WTC11 (cell line): ENCODE measurements around the gene PBOV1. TPM values are rescaled to one million over a fixed set of nuclear protein-coding genes. Genes with fewer than 3 reads are reported as not detected.

Experiments
- ATAC-seq: fragments of 200-7000 bp; cut with Tn5 transposase; 2 replicates; pipeline ENCODE4 v1.10.0; 2021; ENCODE audit warnings: mild to moderate bottlenecking, moderate library complexity
- CTCF ChIA-PET: fragments of 300-600 bp; sonication (Branson Sonifier 250); formaldehyde crosslinking; loops from one replicate; lab custom pipeline; 2021; ENCODE audit warnings: antibody characterized with exemption; lab: Charles Lee
- POLR2A ChIA-PET: fragments of 350-600 bp; sonication (Branson Sonifier 250); formaldehyde crosslinking; loops from one replicate; lab custom pipeline; 2021; ENCODE audit warnings: antibody characterized with exemption; lab: Charles Lee
- DNase-seq: peaks from one replicate; pipeline ENCODE4 v3.0.0; 2021; ENCODE audit warnings: low spot score
- H3K27ac Mint-ChIP-seq: 2 replicates; pipeline ENCODE4 v1.8.0; 2021; ENCODE audit warnings: mixed read lengths
- H3K27me3 Mint-ChIP-seq: 2 replicates; pipeline ENCODE4 v1.8.0; 2021; ENCODE audit warnings: low read depth, mild to moderate bottlenecking, moderate library complexity, mixed read lengths
- H3K36me3 Mint-ChIP-seq: 2 replicates; pipeline ENCODE4 v1.8.0; 2021; ENCODE audit warnings: mixed read lengths
- H3K4me1 Mint-ChIP-seq: 2 replicates; pipeline ENCODE4 v1.8.0; 2022; ENCODE audit warnings: mixed read lengths
- H3K4me3 Mint-ChIP-seq: 2 replicates; pipeline ENCODE4 v1.8.0; 2021; ENCODE audit warnings: mild to moderate bottlenecking, moderate library complexity, mixed read lengths
- H3K9me3 Mint-ChIP-seq: 2 replicates; pipeline ENCODE4 v1.8.0; 2021; ENCODE audit warnings: mixed read lengths
- FOXJ3 ChIP-seq: sonication (generic); formaldehyde crosslinking; IDR thresholded peaks from 2 replicates; pipeline ENCODE4 v1.9.0; 2021; ENCODE audit warnings: missing genetic modification reagents, mild to moderate bottlenecking, borderline replicate concordance
- GTF2I ChIP-seq: fragments of 250-450 bp; sonication (Bioruptor Pico); conservative IDR thresholded peaks from 2 replicates; pipeline ENCODE4 v1.4.0; 2021; ENCODE audit warnings: mild to moderate bottlenecking
- KAT7 ChIP-seq: sonication (generic); formaldehyde crosslinking; IDR thresholded peaks from 2 replicates; pipeline ENCODE4 v1.8.1; 2023; ENCODE audit warnings: missing genetic modification reagents, mild to moderate bottlenecking, borderline replicate concordance
- NFE2L1 ChIP-seq: sonication (generic); formaldehyde crosslinking; IDR thresholded peaks from 2 replicates; pipeline ENCODE4 v1.8.1; 2023; ENCODE audit warnings: missing genetic modification reagents
- NFYB ChIP-seq: sonication (generic); formaldehyde crosslinking; conservative IDR thresholded peaks from 2 replicates; pipeline ENCODE4 v1.8.0; 2022; ENCODE audit warnings: low read depth, missing genetic modification reagents
- TEAD4 ChIP-seq: sonication (generic); formaldehyde crosslinking; IDR thresholded peaks from 2 replicates; pipeline ENCODE4 v1.8.0; 2022; ENCODE audit warnings: mild to moderate bottlenecking, missing genetic modification reagents
- ZNF232 ChIP-seq: sonication (generic); formaldehyde crosslinking; IDR thresholded peaks from 2 replicates; pipeline ENCODE4 v1.8.0; 2022; ENCODE audit warnings: mild to moderate bottlenecking, missing genetic modification reagents
- total RNA-seq: library from RNA; stranded (reverse); gene quantifications from 3 replicates; pipeline ENCODE4 v1.2.3, GENCODE V29; 2021
- TF ChIP-seq, protein P1 (sequence below): sonication (generic); formaldehyde crosslinking; IDR thresholded peaks from 2 replicates; pipeline ENCODE4 v1.8.1; 2022; ENCODE audit warnings: low read depth, missing genetic modification reagents, borderline replicate concordance
- TF ChIP-seq, protein P2 (sequence below): sonication (generic); formaldehyde crosslinking; IDR thresholded peaks from 2 replicates; pipeline ENCODE4 v1.8.0; 2023; ENCODE audit warnings: missing genetic modification reagents, mild to moderate bottlenecking, borderline replicate concordance
- TF ChIP-seq, protein P3 (sequence below): sonication (generic); formaldehyde crosslinking; IDR thresholded peaks from 2 replicates; pipeline ENCODE4 v1.8.1; 2023; ENCODE audit warnings: mild to moderate bottlenecking, missing genetic modification reagents, moderate library complexity
- TF ChIP-seq, protein P4 (sequence below): fragments of 200-600 bp; IDR thresholded peaks from 2 replicates; pipeline ENCODE4 v1.8.0; 2022; ENCODE audit warnings: antibody characterized with exemption
- TF ChIP-seq, protein P5 (sequence below): sonication (generic); formaldehyde crosslinking; IDR thresholded peaks from 2 replicates; pipeline ENCODE4 v1.8.0; 2022; ENCODE audit warnings: mild to moderate bottlenecking, missing genetic modification reagents
- TF ChIP-seq, protein P6 (sequence below): sonication (generic); formaldehyde crosslinking; IDR thresholded peaks from 2 replicates; pipeline ENCODE4 v1.8.1; 2022; ENCODE audit warnings: mild to moderate bottlenecking, moderate library complexity, missing genetic modification reagents
- TF ChIP-seq, protein P7 (sequence below): sonication (generic); formaldehyde crosslinking; IDR thresholded peaks from 2 replicates; pipeline ENCODE4 v1.8.1; 2022; ENCODE audit warnings: low read depth, mild to moderate bottlenecking, moderate library complexity, missing genetic modification reagents, borderline replicate concordance
- TF ChIP-seq, protein P8 (sequence below): sonication (generic); formaldehyde crosslinking; IDR thresholded peaks from 2 replicates; pipeline ENCODE4 v1.8.1; 2023; ENCODE audit warnings: mild to moderate bottlenecking, missing genetic modification reagents, borderline replicate concordance
- TF ChIP-seq, protein P9 (sequence below): fragments of 250-450 bp; sonication (Bioruptor Pico); IDR thresholded peaks from 2 replicates; pipeline ENCODE4 v1.9.0; 2021; ENCODE audit warnings: mild to moderate bottlenecking

PBOV1 gene
- total RNA-seq, 1 experiment from 2014 or later: not detected

DNA sequence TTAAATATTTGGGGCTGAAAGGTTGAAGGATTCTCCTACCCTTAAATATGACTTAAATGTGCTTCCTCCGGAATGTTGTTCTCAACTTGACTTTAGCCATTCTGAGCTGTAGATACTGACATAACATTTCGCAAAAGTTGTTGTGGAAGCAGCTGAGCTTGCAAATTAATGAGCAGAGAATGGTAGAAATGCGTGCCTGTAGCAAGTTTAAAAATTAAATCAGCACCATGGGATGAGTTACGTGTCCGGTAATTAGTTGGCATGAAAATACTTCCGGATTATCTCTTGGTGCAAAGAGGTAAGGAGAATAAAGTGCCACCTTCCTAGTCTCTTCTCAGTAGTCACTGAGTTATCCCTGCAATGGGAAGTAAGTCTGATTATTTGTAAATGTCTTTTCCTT, 23.6 kb upstream of the PBOV1 start (continued):
- TF ChIP-seq, protein P1, sequence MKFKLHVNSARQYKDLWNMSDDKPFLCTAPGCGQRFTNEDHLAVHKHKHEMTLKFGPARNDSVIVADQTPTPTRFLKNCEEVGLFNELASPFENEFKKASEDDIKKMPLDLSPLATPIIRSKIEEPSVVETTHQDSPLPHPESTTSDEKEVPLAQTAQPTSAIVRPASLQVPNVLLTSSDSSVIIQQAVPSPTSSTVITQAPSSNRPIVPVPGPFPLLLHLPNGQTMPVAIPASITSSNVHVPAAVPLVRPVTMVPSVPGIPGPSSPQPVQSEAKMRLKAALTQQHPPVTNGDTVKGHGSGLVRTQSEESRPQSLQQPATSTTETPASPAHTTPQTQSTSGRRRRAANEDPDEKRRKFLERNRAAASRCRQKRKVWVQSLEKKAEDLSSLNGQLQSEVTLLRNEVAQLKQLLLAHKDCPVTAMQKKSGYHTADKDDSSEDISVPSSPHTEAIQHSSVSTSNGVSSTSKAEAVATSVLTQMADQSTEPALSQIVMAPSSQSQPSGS: no peak
- TF ChIP-seq, protein P2, sequence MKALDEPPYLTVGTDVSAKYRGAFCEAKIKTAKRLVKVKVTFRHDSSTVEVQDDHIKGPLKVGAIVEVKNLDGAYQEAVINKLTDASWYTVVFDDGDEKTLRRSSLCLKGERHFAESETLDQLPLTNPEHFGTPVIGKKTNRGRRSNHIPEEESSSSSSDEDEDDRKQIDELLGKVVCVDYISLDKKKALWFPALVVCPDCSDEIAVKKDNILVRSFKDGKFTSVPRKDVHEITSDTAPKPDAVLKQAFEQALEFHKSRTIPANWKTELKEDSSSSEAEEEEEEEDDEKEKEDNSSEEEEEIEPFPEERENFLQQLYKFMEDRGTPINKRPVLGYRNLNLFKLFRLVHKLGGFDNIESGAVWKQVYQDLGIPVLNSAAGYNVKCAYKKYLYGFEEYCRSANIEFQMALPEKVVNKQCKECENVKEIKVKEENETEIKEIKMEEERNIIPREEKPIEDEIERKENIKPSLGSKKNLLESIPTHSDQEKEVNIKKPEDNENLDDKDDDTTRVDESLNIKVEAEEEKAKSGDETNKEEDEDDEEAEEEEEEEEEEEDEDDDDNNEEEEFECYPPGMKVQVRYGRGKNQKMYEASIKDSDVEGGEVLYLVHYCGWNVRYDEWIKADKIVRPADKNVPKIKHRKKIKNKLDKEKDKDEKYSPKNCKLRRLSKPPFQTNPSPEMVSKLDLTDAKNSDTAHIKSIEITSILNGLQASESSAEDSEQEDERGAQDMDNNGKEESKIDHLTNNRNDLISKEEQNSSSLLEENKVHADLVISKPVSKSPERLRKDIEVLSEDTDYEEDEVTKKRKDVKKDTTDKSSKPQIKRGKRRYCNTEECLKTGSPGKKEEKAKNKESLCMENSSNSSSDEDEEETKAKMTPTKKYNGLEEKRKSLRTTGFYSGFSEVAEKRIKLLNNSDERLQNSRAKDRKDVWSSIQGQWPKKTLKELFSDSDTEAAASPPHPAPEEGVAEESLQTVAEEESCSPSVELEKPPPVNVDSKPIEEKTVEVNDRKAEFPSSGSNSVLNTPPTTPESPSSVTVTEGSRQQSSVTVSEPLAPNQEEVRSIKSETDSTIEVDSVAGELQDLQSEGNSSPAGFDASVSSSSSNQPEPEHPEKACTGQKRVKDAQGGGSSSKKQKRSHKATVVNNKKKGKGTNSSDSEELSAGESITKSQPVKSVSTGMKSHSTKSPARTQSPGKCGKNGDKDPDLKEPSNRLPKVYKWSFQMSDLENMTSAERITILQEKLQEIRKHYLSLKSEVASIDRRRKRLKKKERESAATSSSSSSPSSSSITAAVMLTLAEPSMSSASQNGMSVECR (CRISPR knock-in tag): no peak
- no peak for TF ChIP-seq GTF2I
- no peak for TF ChIP-seq FOXJ3 (CRISPR knock-in tag)
- no peak for TF ChIP-seq KAT7
- TF ChIP-seq, protein P3, sequence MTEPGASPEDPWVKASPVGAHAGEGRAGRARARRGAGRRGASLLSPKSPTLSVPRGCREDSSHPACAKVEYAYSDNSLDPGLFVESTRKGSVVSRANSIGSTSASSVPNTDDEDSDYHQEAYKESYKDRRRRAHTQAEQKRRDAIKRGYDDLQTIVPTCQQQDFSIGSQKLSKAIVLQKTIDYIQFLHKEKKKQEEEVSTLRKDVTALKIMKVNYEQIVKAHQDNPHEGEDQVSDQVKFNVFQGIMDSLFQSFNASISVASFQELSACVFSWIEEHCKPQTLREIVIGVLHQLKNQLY (CRISPR knock-in tag): no peak

DNA sequence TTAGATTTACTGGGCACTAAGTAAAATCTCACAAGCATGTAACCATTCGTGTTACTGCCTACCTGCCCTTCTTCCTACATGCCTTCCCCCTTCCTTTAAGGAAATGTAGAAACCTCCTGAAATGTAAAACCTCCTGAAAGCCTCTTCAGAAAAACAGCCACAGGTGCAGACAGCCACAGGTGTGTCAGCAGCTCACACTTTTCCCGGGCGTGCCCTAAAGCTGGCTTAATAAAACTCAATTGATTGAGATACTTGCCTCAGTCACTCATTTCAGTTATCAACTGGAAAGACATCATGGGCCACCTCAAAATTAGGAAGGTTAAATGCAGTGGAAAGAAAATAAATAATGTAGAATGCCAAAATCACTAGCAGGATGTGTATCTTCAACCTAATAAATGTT, 23.1 kb upstream of the PBOV1 start:
- CTCF ChIA-PET: interaction anchor here (0.9 kb wide), 1 partner anchor 30 kb away, joined by 3 read pairs; no protein-coding TSS in a partner anchor
- DNase-seq: no peak
- Mint-ChIP-seq H3K4me1 (peaks cover 25% of the 10 kb centered on the region), H3K27me3 (no peaks in the 10 kb centered on the region), H3K9me3 (no peaks in the 10 kb centered on the region), H3K36me3 (no peaks in the 10 kb centered on the region), H3K4me3 (no peak overlapping the region), H3K27ac (peak overlapping the region; percentile 4; the same call in 1 of the 2 replicates)
- POLR2A ChIA-PET: no interaction called here
- no peak for ATAC-seq
- TF ChIP-seq, protein P4, sequence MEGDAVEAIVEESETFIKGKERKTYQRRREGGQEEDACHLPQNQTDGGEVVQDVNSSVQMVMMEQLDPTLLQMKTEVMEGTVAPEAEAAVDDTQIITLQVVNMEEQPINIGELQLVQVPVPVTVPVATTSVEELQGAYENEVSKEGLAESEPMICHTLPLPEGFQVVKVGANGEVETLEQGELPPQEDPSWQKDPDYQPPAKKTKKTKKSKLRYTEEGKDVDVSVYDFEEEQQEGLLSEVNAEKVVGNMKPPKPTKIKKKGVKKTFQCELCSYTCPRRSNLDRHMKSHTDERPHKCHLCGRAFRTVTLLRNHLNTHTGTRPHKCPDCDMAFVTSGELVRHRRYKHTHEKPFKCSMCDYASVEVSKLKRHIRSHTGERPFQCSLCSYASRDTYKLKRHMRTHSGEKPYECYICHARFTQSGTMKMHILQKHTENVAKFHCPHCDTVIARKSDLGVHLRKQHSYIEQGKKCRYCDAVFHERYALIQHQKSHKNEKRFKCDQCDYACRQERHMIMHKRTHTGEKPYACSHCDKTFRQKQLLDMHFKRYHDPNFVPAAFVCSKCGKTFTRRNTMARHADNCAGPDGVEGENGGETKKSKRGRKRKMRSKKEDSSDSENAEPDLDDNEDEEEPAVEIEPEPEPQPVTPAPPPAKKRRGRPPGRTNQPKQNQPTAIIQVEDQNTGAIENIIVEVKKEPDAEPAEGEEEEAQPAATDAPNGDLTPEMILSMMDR: no peak
- TF ChIP-seq, protein P5, sequence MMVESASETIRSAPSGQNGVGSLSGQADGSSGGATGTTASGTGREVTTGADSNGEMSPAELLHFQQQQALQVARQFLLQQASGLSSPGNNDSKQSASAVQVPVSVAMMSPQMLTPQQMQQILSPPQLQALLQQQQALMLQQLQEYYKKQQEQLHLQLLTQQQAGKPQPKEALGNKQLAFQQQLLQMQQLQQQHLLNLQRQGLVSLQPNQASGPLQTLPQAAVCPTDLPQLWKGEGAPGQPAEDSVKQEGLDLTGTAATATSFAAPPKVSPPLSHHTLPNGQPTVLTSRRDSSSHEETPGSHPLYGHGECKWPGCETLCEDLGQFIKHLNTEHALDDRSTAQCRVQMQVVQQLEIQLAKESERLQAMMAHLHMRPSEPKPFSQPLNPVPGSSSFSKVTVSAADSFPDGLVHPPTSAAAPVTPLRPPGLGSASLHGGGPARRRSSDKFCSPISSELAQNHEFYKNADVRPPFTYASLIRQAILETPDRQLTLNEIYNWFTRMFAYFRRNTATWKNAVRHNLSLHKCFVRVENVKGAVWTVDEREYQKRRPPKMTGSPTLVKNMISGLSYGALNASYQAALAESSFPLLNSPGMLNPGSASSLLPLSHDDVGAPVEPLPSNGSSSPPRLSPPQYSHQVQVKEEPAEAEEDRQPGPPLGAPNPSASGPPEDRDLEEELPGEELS: no peak
- TF ChIP-seq ZNF232 (no peak), TEAD4 (CRISPR knock-in tag) (no peak), NFYB (CRISPR knock-in tag) (no peak), NFE2L1 (CRISPR knock-in tag) (no peak)
- TF ChIP-seq, protein P6, sequence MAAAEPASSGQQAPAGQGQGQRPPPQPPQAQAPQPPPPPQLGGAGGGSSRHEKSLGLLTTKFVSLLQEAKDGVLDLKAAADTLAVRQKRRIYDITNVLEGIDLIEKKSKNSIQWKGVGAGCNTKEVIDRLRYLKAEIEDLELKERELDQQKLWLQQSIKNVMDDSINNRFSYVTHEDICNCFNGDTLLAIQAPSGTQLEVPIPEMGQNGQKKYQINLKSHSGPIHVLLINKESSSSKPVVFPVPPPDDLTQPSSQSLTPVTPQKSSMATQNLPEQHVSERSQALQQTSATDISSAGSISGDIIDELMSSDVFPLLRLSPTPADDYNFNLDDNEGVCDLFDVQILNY: no peak
- TF ChIP-seq, protein P7, sequence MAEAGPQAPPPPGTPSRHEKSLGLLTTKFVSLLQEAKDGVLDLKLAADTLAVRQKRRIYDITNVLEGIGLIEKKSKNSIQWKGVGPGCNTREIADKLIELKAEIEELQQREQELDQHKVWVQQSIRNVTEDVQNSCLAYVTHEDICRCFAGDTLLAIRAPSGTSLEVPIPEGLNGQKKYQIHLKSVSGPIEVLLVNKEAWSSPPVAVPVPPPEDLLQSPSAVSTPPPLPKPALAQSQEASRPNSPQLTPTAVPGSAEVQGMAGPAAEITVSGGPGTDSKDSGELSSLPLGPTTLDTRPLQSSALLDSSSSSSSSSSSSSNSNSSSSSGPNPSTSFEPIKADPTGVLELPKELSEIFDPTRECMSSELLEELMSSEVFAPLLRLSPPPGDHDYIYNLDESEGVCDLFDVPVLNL (CRISPR knock-in tag): no peak
- TF ChIP-seq, protein P8, sequence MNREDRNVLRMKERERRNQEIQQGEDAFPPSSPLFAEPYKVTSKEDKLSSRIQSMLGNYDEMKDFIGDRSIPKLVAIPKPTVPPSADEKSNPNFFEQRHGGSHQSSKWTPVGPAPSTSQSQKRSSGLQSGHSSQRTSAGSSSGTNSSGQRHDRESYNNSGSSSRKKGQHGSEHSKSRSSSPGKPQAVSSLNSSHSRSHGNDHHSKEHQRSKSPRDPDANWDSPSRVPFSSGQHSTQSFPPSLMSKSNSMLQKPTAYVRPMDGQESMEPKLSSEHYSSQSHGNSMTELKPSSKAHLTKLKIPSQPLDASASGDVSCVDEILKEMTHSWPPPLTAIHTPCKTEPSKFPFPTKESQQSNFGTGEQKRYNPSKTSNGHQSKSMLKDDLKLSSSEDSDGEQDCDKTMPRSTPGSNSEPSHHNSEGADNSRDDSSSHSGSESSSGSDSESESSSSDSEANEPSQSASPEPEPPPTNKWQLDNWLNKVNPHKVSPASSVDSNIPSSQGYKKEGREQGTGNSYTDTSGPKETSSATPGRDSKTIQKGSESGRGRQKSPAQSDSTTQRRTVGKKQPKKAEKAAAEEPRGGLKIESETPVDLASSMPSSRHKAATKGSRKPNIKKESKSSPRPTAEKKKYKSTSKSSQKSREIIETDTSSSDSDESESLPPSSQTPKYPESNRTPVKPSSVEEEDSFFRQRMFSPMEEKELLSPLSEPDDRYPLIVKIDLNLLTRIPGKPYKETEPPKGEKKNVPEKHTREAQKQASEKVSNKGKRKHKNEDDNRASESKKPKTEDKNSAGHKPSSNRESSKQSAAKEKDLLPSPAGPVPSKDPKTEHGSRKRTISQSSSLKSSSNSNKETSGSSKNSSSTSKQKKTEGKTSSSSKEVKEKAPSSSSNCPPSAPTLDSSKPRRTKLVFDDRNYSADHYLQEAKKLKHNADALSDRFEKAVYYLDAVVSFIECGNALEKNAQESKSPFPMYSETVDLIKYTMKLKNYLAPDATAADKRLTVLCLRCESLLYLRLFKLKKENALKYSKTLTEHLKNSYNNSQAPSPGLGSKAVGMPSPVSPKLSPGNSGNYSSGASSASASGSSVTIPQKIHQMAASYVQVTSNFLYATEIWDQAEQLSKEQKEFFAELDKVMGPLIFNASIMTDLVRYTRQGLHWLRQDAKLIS: no peak
- TF ChIP-seq, protein P9, sequence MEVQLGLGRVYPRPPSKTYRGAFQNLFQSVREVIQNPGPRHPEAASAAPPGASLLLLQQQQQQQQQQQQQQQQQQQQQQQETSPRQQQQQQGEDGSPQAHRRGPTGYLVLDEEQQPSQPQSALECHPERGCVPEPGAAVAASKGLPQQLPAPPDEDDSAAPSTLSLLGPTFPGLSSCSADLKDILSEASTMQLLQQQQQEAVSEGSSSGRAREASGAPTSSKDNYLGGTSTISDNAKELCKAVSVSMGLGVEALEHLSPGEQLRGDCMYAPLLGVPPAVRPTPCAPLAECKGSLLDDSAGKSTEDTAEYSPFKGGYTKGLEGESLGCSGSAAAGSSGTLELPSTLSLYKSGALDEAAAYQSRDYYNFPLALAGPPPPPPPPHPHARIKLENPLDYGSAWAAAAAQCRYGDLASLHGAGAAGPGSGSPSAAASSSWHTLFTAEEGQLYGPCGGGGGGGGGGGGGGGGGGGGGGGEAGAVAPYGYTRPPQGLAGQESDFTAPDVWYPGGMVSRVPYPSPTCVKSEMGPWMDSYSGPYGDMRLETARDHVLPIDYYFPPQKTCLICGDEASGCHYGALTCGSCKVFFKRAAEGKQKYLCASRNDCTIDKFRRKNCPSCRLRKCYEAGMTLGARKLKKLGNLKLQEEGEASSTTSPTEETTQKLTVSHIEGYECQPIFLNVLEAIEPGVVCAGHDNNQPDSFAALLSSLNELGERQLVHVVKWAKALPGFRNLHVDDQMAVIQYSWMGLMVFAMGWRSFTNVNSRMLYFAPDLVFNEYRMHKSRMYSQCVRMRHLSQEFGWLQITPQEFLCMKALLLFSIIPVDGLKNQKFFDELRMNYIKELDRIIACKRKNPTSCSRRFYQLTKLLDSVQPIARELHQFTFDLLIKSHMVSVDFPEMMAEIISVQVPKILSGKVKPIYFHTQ (CRISPR knock-in tag): no peak
